Mucosa of descending colon (tissue), 3 donors: ENCODE data around the gene NMS. TPM values are rescaled to one million over a fixed set of nuclear protein-coding genes. Genes with fewer than 3 reads are reported as not detected.
A peak's percentile ranks its signal among the peaks of the same experiment; 100 is the strongest.

ENCODE experiments used
- ATAC-seq: fragments of 200-7000 bp; cut with Tn5 transposase; one replicate; pipeline ENCODE4 v1.9.1; 2020; ENCODE audit warnings: mild to moderate bottlenecking, moderate library complexity
- DNase-seq, 3 donors: peaks; one replicate each; pipeline ENCODE4 v3.0.0-alpha.2; 2020
- H3K36me3 ChIP-seq: fragments of 200-600 bp; one replicate; pipeline ENCODE4 v1.8.0; 2021; ENCODE audit warnings: low read depth, mild to moderate bottlenecking
- H3K4me1 ChIP-seq: fragments of 200-600 bp; one replicate; pipeline ENCODE4 v1.8.0; 2021; ENCODE audit warnings: low read depth, mild to moderate bottlenecking
- H3K4me3 ChIP-seq: fragments of 200-600 bp; one replicate; pipeline ENCODE4 v1.8.0; 2021; ENCODE audit warnings: mild to moderate bottlenecking
- H3K9me3 ChIP-seq: fragments of 200-600 bp; one replicate; pipeline ENCODE4 v1.8.0; 2021; ENCODE audit warnings: mild to moderate bottlenecking
- intact Hi-C, 2 donors: fragments of 100-400 bp; cut with DNase I in 1 of 2; cut with micrococcal nuclease in 1 of 2; formaldehyde crosslinking; loops; one replicate each; pipeline versions ENCODE4 v1.11.0 to v1.11.1; 2022; cut with DNase I, micrococcal nuclease
- total RNA-seq, 3 donors: library from RNA; stranded (reverse); fragmentation: NEBNext Ultra II Directional in 2 of 3; extraction: Animal tissue kit (Norgen Biotek cat#: 25700) in 2 of 3; gene quantifications; one replicate each; pipeline versions ENCODE4 v1.2.1 to v1.2.4, GENCODE V29; 2021 to 2023
- TF ChIP-seq, protein P1 (sequence below): fragments of 200-600 bp; IDR thresholded peaks from one replicate; pipeline ENCODE4 v1.8.0; 2022; ENCODE audit warnings: antibody characterized with exemption, mild to moderate bottlenecking
- donor health status: DM: no; HTN: no; CAD: no; lungs with moderate emphysema.
- donor health status: DM: no; HTN: no; CAD: no.
- donor health status: DM: no; HTN: yes; CAD: no.

The NMS gene
- total RNA-seq, 3 donors from 2014 or later = not detected

DNA sequence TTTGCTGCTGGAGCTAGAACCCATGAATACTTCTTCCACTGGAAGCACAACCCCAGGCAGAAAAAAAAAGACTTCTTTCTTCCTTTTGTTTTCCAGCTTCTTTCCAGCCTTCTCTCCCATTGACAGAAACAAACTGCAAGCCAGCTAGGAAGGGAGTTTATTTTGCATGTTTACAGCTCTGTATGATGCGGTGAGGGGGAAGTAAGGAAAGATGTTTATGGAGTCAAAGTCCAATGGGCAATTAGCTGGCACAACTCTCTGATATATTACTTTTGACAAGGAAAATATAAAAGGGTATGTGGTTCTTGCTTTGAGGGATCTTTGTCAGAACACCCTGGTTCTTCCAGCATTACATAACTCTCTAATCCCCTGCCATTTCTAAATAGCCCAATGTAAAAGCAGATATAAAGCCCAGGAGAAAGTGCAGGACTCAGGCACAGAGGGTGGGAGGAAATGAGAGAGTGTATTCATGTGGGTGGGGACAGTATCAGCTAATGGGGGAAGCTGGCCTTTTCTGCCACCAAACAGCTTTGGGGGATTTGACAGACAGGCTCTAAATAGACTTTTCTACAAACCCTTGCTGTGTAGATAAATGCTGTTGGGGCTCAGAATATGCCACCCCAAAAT lies 9.3 kb upstream of the NMS start:
- intact Hi-C loops = no loop called here
- peak in 1 of 3 donors; percentile 49 for DNase-seq
- H3K36me3 ChIP-seq = no peaks in the 10 kb centered on the region
- no peak overlapping the region for H3K4me3 ChIP-seq
- peaks cover 22% of the 10 kb centered on the region for H3K9me3 ChIP-seq
- peak; percentile 86 for ATAC-seq
- TF ChIP-seq, protein P1, sequence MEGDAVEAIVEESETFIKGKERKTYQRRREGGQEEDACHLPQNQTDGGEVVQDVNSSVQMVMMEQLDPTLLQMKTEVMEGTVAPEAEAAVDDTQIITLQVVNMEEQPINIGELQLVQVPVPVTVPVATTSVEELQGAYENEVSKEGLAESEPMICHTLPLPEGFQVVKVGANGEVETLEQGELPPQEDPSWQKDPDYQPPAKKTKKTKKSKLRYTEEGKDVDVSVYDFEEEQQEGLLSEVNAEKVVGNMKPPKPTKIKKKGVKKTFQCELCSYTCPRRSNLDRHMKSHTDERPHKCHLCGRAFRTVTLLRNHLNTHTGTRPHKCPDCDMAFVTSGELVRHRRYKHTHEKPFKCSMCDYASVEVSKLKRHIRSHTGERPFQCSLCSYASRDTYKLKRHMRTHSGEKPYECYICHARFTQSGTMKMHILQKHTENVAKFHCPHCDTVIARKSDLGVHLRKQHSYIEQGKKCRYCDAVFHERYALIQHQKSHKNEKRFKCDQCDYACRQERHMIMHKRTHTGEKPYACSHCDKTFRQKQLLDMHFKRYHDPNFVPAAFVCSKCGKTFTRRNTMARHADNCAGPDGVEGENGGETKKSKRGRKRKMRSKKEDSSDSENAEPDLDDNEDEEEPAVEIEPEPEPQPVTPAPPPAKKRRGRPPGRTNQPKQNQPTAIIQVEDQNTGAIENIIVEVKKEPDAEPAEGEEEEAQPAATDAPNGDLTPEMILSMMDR = no peak
- peaks cover 6% of the 10 kb centered on the region for H3K4me1 ChIP-seq

DNA sequence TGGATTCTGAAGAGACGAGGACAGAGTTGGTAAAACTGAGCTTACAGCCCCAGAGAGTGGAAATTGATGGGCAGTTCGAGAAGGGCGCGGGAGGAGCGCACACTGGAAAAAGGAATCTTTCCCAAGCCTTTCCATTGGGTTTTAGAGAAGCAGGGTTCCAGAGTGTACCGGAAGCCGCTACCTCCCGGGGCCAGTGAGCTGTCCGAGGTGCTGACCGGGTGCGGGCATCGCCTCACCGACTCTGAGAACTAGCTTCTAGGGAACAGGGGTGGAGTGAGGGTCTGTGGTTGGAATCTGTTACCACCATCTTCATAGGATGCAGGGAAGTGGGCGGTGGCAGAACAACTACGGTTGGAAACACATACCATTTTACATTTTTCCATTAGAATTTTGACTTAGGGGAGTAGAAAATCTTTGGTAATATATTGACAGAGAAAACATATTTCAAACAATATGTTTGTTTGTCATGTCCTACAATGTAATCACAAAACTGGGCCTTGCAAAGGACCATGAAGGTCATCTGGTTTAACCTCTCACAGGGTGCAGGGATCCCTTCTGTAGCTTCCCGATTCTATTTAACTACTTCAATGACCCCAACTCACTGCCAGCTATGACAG lies 724 bp downstream of the NMS start:
- TF ChIP-seq, protein P1 = no peak
- intact Hi-C loops = no loop called here
- Histone ChIP-seq H3K4me1 (no peaks in the 10 kb centered on the region), H3K4me3 (no peak overlapping the region), H3K9me3 (no peaks in the 10 kb centered on the region), H3K36me3 (no peaks in the 10 kb centered on the region)
- no peak for ATAC-seq
- DNase-seq = peak in 2 of 3 donors; percentile 19 to 35

DNA sequence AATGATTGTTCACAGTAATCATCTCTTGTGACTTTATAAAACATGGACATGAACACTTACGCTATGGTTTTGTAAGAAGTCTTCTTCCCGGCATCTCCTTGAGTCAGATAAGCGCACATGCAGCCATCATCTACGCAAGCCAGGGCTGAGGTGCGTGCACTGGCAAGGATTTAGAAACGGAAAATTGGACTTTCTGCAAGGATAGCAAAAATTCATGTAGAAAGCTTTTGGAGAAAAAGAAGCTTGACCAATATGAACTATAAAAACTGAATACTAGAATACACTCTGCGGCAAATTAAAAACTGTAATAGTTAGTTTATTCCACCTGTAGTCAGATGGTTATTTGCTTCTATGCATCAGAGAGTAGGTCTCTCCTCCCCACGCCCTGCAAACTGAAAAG lies 6.3 kb downstream of the NMS start:
- no peak overlapping the region for H3K4me3 ChIP-seq
- no peak for ATAC-seq
- H3K4me1 ChIP-seq = no peaks in the 10 kb centered on the region
- DNase-seq = no peak
- intact Hi-C loops = no loop called here
- no peaks in the 10 kb centered on the region for H3K36me3 ChIP-seq
- H3K9me3 ChIP-seq = no peaks in the 10 kb centered on the region
- TF ChIP-seq, protein P1 = no peak

DNA sequence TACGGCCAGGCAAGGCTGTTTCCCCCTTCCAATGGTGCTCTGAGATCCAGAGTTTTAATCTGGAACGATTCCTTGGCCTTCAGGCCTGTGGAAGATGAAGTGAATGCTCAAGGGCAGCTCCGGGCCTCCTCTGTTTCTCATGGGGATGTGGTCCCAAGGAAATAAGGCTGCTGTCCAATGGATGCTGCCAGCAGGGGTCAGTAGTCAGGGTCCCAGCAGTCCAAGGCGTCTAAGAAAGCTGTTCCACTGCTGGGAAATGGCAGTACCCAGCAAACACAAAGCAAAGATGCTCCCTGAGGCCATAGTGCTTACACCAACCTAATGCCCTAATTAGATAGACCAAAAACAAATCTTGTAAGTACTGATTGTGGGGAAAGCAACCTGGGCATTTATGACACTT lies 12.5 kb downstream of the NMS start:
- TF ChIP-seq, protein P1 = no peak
- Histone ChIP-seq H3K9me3 (no peaks in the 10 kb centered on the region), H3K4me3 (no peak overlapping the region), H3K4me1 (no peaks in the 10 kb centered on the region), H3K36me3 (no peaks in the 10 kb centered on the region)
- ATAC-seq = no peak
- intact Hi-C loops = no loop called here
- DNase-seq = peak in 1 of 3 donors; percentile 7

DNA sequence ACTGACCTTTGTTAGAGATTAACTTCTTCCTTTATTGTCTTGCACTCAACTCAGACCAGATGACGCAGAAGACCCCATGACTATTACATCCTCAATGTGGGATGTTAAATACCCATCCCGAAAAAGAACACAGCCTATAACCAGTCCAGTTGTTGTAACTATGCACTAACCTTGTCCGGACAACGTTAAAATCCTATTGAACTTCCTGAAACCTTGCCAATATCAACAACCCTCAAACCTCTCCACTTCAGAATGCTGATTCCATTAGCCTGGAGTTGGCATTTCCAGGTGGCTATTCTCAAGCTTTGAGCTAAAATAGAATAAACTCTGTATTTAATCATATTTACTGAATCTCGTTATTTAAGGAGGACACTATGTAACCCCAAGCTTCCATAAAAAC lies 13.6 kb downstream of the NMS start:
- H3K9me3 ChIP-seq = no peaks in the 10 kb centered on the region
- DNase-seq (no peak), ATAC-seq (no peak)
- H3K4me1 ChIP-seq = no peaks in the 10 kb centered on the region
- intact Hi-C loops = no loop called here
- TF ChIP-seq, protein P1 = no peak
- H3K36me3 ChIP-seq = no peaks in the 10 kb centered on the region
- no peak overlapping the region for H3K4me3 ChIP-seq
